ENCODE results near the gene EDIL3.

EDIL3 gene

GRCh38 chr5:84362061-84362720, 22.5 kb downstream of the EDIL3 start:
- peak; percentile 53 for DNase-seq (ENCODE audit: low read depth)
- no peak for TF ChIP-seq CTCF (conservative IDR thresholded peaks at IDR 0.05; ENCODE audit: low read depth, low read length)
- H3K4me3 ChIP-seq (ENCODE audit: low read depth, low read length), result no peak overlapping the region

- no peak for TF ChIP-seq CTCF (conservative IDR thresholded peaks at IDR 0.05; ENCODE audit: low read depth, low read length)
- H3K4me3 ChIP-seq (ENCODE audit: low read depth, low read length), result no peak overlapping the region
- no peak for DNase-seq (ENCODE audit: low read depth)
These were observed 23.1 kb downstream of the EDIL3 start for GRCh38 chr5:84361572-84361971.

GRCh38 chr5:84360056-84360455, 24.6 kb downstream of the EDIL3 start:
- H3K4me3 ChIP-seq (ENCODE audit: low read depth, low read length), result no peak overlapping the region
- no peak for DNase-seq (ENCODE audit: low read depth)
- no peak for TF ChIP-seq CTCF (conservative IDR thresholded peaks at IDR 0.05; ENCODE audit: low read depth, low read length)

GRCh38 chr5:84354101-84354500, 30.6 kb downstream of the EDIL3 start:
- no peak for DNase-seq (ENCODE audit: low read depth)
- TF ChIP-seq CTCF (conservative IDR thresholded peaks at IDR 0.05; ENCODE audit: low read depth, low read length), result no peak
- H3K4me3 ChIP-seq (ENCODE audit: low read depth, low read length), result no peak overlapping the region

- TF ChIP-seq CTCF (conservative IDR thresholded peaks at IDR 0.05; ENCODE audit: low read depth, low read length), result no peak
- no peak overlapping the region for H3K4me3 ChIP-seq (ENCODE audit: low read depth, low read length)
- no peak for DNase-seq (ENCODE audit: low read depth)
These were observed 39.9 kb downstream of the EDIL3 start for GRCh38 chr5:84344788-84345187.

GRCh38 chr5:84343171-84343570, 41.5 kb downstream of the EDIL3 start:
- no peak for TF ChIP-seq CTCF (conservative IDR thresholded peaks at IDR 0.05; ENCODE audit: low read depth, low read length)
- DNase-seq (ENCODE audit: low read depth), result no peak
- H3K4me3 ChIP-seq (ENCODE audit: low read depth, low read length), result no peak overlapping the region

GRCh38 chr5:84332106-84332505, 52.6 kb downstream of the EDIL3 start:
- TF ChIP-seq CTCF (conservative IDR thresholded peaks at IDR 0.05; ENCODE audit: low read depth, low read length), result no peak
- no peak overlapping the region for H3K4me3 ChIP-seq (ENCODE audit: low read depth, low read length)
- no peak for DNase-seq (ENCODE audit: low read depth)
